IPS-NIHi11 (cell line): ENCODE results near the gene CPT1A.
A peak's percentile ranks its signal among the peaks of the same experiment; 100 is the strongest.

Experiments used
- DNase-seq: peaks from one replicate; pipeline ENCODE4 v3.0.0; 2012; ENCODE audit warnings: mixed read lengths, low spot score

The CPT1A gene

GRCh38 chr11:68707527-68707926 lies 134.2 kb downstream of the CPT1A start:
- no peak for DNase-seq

GRCh38 chr11:68704887-68705286 lies 136.8 kb downstream of the CPT1A start:
- peak; percentile 58 for DNase-seq
